T-helper 9 cell (primary cell): ENCODE data around the gene SIGLEC5.

Source experiments
- DNase-seq: peaks from one replicate; pipeline ENCODE4 v3.0.0-alpha.2; 2020

Gene SIGLEC5

GRCh38 chr19:51587264-51588191 lies 42.7 kb downstream of the SIGLEC5 start:
- no peak for DNase-seq

DNA sequence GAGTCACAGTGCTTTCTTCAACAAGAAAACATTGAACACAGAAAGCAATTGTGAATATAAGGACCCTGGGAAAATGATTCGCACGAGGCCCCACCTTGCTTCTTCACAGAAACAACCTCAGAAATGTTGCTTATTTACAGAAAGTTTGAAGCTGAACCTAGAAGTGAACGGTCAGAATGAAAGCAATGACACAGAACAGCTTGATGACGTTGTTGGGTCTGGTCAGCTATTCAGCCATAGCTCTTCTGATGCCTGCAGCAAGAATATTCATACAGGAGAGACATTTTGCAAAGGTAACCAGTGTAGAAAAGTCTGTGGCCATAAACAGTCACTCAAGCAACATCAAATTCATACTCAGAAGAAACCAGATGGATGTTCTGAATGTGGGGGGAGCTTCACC lies 43.4 kb downstream of the SIGLEC5 start:
- no peak for DNase-seq

DNA sequence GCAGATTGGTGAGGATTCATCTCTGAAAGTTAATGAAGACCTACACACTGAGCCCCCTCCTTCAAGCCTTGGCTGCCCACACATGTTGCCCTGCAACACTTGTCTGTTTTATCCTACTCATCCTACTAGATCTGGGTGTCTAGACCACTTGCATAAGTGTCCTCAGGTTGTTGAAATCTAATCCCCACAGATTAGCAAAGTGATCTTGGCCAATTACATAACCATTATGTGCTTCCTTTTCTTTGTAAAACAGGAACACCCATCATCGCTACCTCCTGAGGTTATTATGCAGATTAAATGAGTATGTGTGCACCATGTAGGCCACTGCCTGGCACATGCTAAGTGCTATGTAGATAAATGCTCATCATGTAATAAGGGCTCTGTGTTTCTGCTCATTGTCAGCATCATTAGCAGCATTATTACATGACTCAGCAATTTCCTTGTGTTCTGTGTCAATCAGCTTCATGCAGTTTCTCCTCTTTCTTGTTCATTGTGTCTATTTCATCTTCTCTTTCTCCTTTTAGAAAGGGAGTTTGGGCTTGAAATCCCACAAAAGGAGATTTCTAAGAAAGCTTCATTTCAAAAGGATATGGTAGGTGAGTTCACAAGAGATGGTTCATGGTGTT lies 44.0 kb downstream of the SIGLEC5 start:
- no peak for DNase-seq

DNA sequence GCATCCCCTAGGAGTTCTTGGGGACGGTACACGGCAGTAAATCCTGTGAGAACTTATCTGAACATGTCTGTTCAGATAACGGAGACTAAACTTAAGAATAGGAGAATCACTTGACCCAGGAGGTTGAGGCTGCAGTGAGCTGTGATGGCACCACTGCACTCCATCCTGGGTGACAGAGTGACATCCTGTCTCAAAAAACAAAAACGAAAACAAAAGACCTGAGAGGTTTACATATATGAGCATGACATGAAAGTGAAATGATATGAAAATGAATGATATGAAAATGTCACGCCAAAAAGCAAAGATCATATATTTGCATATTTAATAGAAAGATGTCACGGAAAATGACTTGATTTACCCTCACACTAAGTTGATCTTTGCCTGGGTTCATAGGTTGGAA lies 53.4 kb downstream of the SIGLEC5 start:
- DNase-seq, result no peak

DNA sequence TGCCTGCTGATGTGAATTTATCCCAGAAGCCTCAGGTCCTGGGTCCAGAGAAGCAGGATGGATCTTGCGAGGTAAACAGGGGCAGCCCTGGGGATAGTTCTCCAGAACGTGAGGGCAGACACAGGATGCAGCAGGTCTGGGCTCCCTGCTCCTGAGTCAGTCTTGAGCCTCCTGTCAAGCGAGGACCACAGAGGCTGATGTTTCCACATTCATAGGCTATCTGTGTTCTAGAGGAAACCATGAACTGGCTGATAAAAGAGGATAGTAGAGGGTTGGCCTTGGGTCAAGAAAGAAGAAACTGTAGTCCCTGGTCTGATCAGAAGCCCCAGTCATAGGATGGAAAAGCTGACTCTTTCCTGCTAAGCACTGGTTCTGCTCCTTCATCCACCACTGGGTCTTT lies 56.9 kb downstream of the SIGLEC5 start:
- DNase-seq, result no peak

- no peak for DNase-seq
These were observed 57.3 kb downstream of the SIGLEC5 start for GRCh38 chr19:51572908-51573307.

- DNase-seq, result no peak
These were observed 57.8 kb downstream of the SIGLEC5 start for GRCh38 chr19:51572410-51572809.

DNA sequence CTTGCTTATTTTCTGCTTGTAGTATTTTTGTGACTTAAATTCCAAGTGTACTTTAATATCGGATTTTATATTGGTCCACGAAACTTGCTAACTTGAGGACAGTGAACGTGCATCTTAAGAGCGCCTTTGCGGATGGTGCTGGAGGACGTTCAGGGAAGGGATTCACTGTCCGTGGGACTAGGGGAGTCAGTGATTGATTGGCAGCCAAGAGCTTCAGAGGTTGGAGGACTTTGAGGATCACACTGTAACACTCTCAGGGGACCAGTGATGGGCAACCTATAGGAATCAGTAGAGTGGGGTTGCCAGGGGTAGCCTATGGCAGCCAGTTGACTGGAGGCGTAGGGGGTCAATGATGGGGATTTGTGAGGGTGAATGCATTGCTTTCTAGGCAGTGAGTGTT lies 58.6 kb downstream of the SIGLEC5 start:
- DNase-seq, result no peak

- DNase-seq, result peak; percentile 65
These were observed 59.1 kb downstream of the SIGLEC5 start, which contains the start of gene ZNF175 for GRCh38 chr19:51570962-51571575. Gene ZNF175 (plus strand): TSS chr19:51571283. CDS start chr19:51573330, 2,047 bp downstream.

DNA sequence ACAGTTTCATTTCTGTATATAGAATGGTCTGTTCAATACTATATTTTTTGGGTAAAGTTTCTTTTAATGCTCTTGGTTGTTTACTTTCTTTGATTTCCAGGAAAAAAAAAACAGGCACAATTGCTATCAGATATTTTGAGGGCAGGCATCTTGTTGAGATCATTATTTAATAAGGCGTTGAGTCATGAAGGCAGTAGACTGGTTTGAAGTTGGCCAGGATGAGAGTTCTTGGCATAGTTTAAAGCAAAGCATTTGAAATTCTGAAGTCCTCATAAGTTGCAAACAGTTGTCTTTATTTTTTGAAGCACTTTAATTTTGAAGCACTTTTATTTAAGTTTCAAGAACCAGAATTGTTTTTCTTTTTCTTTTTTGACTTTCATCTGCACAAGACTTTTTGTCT lies 61.7 kb downstream of the SIGLEC5 start:
- no peak for DNase-seq

GRCh38 chr19:51567583-51567982 lies 62.6 kb downstream of the SIGLEC5 start:
- DNase-seq, result no peak

- DNase-seq, result no peak
These were observed 63.6 kb downstream of the SIGLEC5 start for GRCh38 chr19:51566489-51567100.

DNA sequence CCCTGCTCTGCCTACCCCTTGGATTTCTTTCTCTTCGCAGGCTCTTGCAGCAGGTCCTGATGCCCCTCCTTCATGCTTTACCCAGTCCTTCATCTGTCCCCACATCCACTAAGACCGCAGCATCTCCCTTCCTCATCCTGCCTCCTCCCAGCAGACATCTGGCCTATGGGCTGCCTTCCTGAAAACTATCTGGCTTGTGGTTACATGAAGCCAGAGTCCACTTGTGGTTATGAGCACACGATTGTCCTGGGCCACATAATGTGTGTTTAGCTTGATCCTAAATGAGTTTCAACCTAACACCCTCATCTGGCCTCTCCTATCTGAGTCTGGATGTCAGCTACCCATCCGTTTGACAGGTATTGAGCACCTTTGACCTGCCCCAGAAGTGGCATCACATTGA lies 64.6 kb downstream of the SIGLEC5 start:
- no peak for DNase-seq

DNA sequence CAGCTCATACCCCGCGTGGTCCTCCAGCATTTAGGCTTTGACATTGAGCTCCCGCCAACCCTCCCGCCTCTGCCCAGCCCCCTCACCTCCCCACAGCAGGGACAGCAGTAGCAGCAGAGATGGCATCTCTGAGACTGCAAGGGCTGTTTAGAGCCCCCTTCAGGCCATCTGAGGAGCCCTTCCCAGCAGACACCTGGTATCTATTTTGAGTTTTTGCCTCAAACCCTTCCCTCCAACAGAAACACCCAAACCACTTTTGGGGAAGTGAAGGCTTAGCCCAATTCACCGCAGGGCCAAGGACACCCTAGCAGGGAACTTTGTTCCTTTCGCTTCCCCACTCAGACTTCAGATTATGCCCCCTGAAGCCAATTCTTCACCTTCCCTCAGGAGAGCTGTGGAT lies 65.4 kb downstream of the SIGLEC5 start:
- DNase-seq, result no peak
